HG03354 (cell line): Measurements from ENCODE around the gene IGSF3.
"Not testable (repeated sequence)": the region's sequence is repeated elsewhere in the genome, so short reads cannot be mapped to it uniquely, and the experiment has no call there.

Experiments
- ATAC-seq: cut with Tn5 transposase; IDR thresholded peaks from one replicate; pipeline ENCODE4 v1.9.1; 2021; ENCODE audit warnings: mild to moderate bottlenecking; ENCODE audit not compliant: unreplicated experiment, poor library complexity, severe bottlenecking

Gene IGSF3

GRCh38 chr1:116637583-116637982 lies 29.9 kb downstream of the IGSF3 start:
- not testable (repeated sequence) for ATAC-seq

GRCh38 chr1:116636584-116636983 lies 30.9 kb downstream of the IGSF3 start:
- not testable (repeated sequence) for ATAC-seq

GRCh38 chr1:116634386-116634785 lies 33.1 kb downstream of the IGSF3 start:
- not testable (repeated sequence) for ATAC-seq

GRCh38 chr1:116631996-116632925 lies 35.3 kb downstream of the IGSF3 start:
- not testable (repeated sequence) for ATAC-seq

GRCh38 chr1:116631554-116631953 lies 36.0 kb downstream of the IGSF3 start:
- not testable (repeated sequence) for ATAC-seq

- ATAC-seq, result not testable (repeated sequence)
Observed at GRCh38 chr1:116630057-116630456, 37.5 kb downstream of the IGSF3 start.

GRCh38 chr1:116629441-116629840 lies 38.1 kb downstream of the IGSF3 start:
- not testable (repeated sequence) for ATAC-seq

GRCh38 chr1:116628448-116628847 lies 39.1 kb downstream of the IGSF3 start:
- no peak for ATAC-seq

- ATAC-seq, result not testable (repeated sequence)
Observed at GRCh38 chr1:116627357-116627756, 40.2 kb downstream of the IGSF3 start.

GRCh38 chr1:116626915-116627314 lies 40.6 kb downstream of the IGSF3 start:
- not testable (repeated sequence) for ATAC-seq

GRCh38 chr1:116625155-116625554 lies 42.4 kb downstream of the IGSF3 start:
- not testable (repeated sequence) for ATAC-seq

- ATAC-seq, result no peak
Observed at GRCh38 chr1:116624040-116624439, 43.5 kb downstream of the IGSF3 start.

- not testable (repeated sequence) for ATAC-seq
Observed at GRCh38 chr1:116622496-116622895, 45.0 kb downstream of the IGSF3 start.

- not testable (repeated sequence) for ATAC-seq
Observed at GRCh38 chr1:116621756-116622155, 45.8 kb downstream of the IGSF3 start.

GRCh38 chr1:116620392-116620791 lies 47.1 kb downstream of the IGSF3 start:
- not testable (repeated sequence) for ATAC-seq

GRCh38 chr1:116619106-116619505 lies 48.4 kb downstream of the IGSF3 start:
- ATAC-seq, result not testable (repeated sequence)

- ATAC-seq, result not testable (repeated sequence)
Observed at GRCh38 chr1:116617808-116618207, 49.7 kb downstream of the IGSF3 start.

GRCh38 chr1:116613825-116614224 lies 53.7 kb downstream of the IGSF3 start:
- not testable (repeated sequence) for ATAC-seq

- not testable (repeated sequence) for ATAC-seq
Observed at GRCh38 chr1:116609801-116610371, 57.6 kb downstream of the IGSF3 start.

- not testable (repeated sequence) for ATAC-seq
Observed at GRCh38 chr1:116608841-116609240, 58.7 kb downstream of the IGSF3 start.

GRCh38 chr1:116608151-116608550 lies 59.4 kb downstream of the IGSF3 start:
- ATAC-seq, result not testable (repeated sequence)
